Natural killer cell (primary cell): ENCODE data around the gene RHOF. TPM values are rescaled to one million over a fixed set of nuclear protein-coding genes. Genes with fewer than 3 reads are reported as not detected.

Experiments
- ATAC-seq, 3 donors: fragments of 150-1000 bp in 2 of 3; fragments of 200-7000 bp in 1 of 3; cut with Tn5 transposase; 1 replicate in 1 of 3; 2 replicates in 2 of 3; pipeline ENCODE4 v1.10.0; 2021; ENCODE audit warnings: mild to moderate bottlenecking in 2 of 3, moderate library complexity in 2 of 3
- DNase-seq, 2 donors: peaks; one replicate each; pipeline versions ENCODE4 v3.0.0 to v3.0.0-alpha.2; 2013 to 2021; ENCODE audit warnings: mixed read lengths in 1 of 2
- H3K27ac ChIP-seq: one replicate; pipeline ENCODE4 v1.5.1; 2013; ENCODE audit warnings: mild to moderate bottlenecking, low read length
- H3K27me3 ChIP-seq: one replicate; pipeline ENCODE4 v1.6.1; 2013; ENCODE audit warnings: low read length; ENCODE audit not compliant: control insufficient read depth, insufficient read depth
- H3K36me3 ChIP-seq: one replicate; pipeline ENCODE4 v1.6.1; 2013; ENCODE audit warnings: low read length; ENCODE audit not compliant: control insufficient read depth, insufficient read depth
- H3K4me1 ChIP-seq: one replicate; pipeline ENCODE4 v1.6.1; 2013; ENCODE audit warnings: low read length; ENCODE audit not compliant: control insufficient read depth, insufficient read depth
- H3K4me3 ChIP-seq: one replicate; pipeline ENCODE4 v1.5.1; 2013; ENCODE audit warnings: low read length
- H3K9me3 ChIP-seq: one replicate; pipeline ENCODE4 v1.6.1; 2013; ENCODE audit warnings: low read length; ENCODE audit not compliant: control insufficient read depth, insufficient read depth
- H3K27ac Mint-ChIP-seq, 2 donors: one replicate each; pipeline ENCODE4 v1.8.0; 2022; ENCODE audit warnings: mild to moderate bottlenecking in 2 of 2, mixed read lengths in 2 of 2, moderate library complexity in 1 of 2
- H3K27me3 Mint-ChIP-seq, 2 donors: one replicate each; pipeline ENCODE4 v1.8.0; 2022; ENCODE audit warnings: low read depth in 2 of 2, mixed read lengths in 2 of 2
- H3K36me3 Mint-ChIP-seq: one replicate; pipeline ENCODE4 v1.8.0; 2022; ENCODE audit warnings: mixed read lengths
- H3K4me1 Mint-ChIP-seq, 2 donors: one replicate each; pipeline ENCODE4 v1.8.0; 2022; ENCODE audit warnings: mixed read lengths in 2 of 2
- H3K4me3 Mint-ChIP-seq: one replicate; pipeline ENCODE4 v1.8.0; 2022; ENCODE audit warnings: mild to moderate bottlenecking, moderate library complexity, mixed read lengths
- H3K9me3 Mint-ChIP-seq, 2 donors: one replicate each; pipeline ENCODE4 v1.8.0; 2022; ENCODE audit warnings: mixed read lengths in 2 of 2
- WGBS: methylation state at CpG from one replicate; pipeline ENCODE4 v1.1.7; 2013; ENCODE audit warnings: missing lambda C conversion rate; ENCODE audit not compliant: insufficient coverage; 5-methylcytosine and 5-hydroxymethylcytosine counted together
- intact Hi-C: fragments of 100-400 bp; cut with micrococcal nuclease; formaldehyde crosslinking; loops from one replicate; pipeline ENCODE4 v1.14.2; 2022
- total RNA-seq, 4 donors: library from RNA; stranded (reverse); fragments of 120-200 nt in 1 of 4; gene quantifications; one replicate each; pipeline versions ENCODE4 v1.2.3 to v1.2.4, GENCODE V29; 2013 to 2022
- TF ChIP-seq, protein P1 (sequence below): fragments of 200-600 bp; IDR thresholded peaks from one replicate; pipeline ENCODE4 v1.8.0; 2022; ENCODE audit warnings: antibody characterized with exemption

The RHOF gene
- total RNA-seq, 3 donors from 2014 or later (not counting 1 experiment from before 2014, with no cell fraction given): 146 to 201 (median 177) TPM

DNA sequence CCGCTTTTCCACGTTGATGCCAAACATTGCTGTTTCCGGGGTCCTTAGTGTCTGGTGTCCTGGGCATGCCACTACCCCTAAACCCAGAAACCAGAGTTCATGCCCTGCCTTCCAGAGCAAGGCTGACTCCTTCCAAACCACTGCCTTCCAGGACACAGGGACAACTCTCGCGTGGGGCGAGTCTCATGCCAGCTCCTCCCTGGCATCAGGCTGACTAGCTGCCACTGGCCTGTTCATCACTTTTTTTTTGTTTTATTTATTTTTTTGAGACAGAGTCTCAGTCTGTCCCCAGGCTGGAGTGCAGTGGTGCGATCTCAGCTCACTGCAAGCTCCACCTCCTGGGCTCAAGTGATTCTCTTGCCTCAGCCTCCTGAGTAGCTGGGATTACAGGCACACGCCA lies 15.1 kb upstream of the RHOF start:
- peak overlapping the region; percentile 16 to 51 for H3K27ac Mint-ChIP-seq
- WGBS: 93% methylated on average over 8 of the region's 8 CpGs
- Histone ChIP-seq H3K9me3 (no peaks in the 10 kb centered on the region), H3K4me1 (peaks cover 68% of the 10 kb centered on the region), H3K4me3 (no peak overlapping the region), H3K27ac (no peak overlapping the region), H3K36me3 (peaks cover 61% of the 10 kb centered on the region), H3K27me3 (no peaks in the 10 kb centered on the region)
- DNase-seq: no peak
- TF ChIP-seq, protein P1, sequence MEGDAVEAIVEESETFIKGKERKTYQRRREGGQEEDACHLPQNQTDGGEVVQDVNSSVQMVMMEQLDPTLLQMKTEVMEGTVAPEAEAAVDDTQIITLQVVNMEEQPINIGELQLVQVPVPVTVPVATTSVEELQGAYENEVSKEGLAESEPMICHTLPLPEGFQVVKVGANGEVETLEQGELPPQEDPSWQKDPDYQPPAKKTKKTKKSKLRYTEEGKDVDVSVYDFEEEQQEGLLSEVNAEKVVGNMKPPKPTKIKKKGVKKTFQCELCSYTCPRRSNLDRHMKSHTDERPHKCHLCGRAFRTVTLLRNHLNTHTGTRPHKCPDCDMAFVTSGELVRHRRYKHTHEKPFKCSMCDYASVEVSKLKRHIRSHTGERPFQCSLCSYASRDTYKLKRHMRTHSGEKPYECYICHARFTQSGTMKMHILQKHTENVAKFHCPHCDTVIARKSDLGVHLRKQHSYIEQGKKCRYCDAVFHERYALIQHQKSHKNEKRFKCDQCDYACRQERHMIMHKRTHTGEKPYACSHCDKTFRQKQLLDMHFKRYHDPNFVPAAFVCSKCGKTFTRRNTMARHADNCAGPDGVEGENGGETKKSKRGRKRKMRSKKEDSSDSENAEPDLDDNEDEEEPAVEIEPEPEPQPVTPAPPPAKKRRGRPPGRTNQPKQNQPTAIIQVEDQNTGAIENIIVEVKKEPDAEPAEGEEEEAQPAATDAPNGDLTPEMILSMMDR: no peak
- H3K4me1 Mint-ChIP-seq: peaks cover 28 to 56% of the 10 kb centered on the region in 2 donors
- ATAC-seq: no peak
- H3K27me3 Mint-ChIP-seq: no peaks in the 10 kb centered on the region
- H3K36me3 Mint-ChIP-seq: no peaks in the 10 kb centered on the region
- no peaks in the 10 kb centered on the region for H3K9me3 Mint-ChIP-seq
- H3K4me3 Mint-ChIP-seq: no peak overlapping the region
- intact Hi-C loops: no loop called here

DNA sequence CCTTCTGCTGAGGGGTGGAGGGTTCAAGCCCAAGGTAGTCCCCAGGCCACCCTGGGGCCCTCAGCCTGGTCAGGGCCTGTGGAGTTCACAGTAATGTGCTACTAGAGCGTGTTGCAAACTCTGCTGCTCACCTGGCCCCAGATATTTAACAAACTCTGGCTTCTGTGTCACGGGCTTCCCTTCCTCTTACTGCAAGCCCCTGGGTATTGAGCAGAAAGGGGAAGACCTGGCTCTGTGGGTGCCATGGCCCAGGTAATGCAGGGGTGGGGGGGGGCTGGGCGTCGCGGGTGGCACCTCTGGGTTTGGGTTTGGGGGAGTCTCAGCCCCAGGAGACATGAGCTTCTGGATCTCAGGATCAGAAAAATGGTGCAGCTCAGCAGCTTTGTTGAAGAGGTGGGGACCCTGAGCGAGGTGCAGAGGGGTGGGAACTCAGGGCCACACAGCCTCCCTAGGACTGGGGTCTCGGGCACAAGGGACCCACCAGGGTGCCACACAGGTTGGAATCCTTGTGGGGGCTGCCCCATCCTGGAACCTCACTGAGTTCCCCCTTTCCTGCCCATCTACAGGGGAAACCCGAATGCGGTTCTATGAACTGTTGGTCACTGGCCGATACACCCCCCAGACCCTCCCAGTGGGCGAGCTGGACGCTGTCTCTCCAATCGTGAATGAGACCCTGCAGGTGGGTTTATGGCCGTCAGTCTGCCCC lies 14.3 kb upstream of the RHOF start:
- Histone ChIP-seq H3K36me3 (peaks cover 53% of the 10 kb centered on the region), H3K4me1 (peaks cover 61% of the 10 kb centered on the region), H3K27ac (no peak overlapping the region), H3K9me3 (no peaks in the 10 kb centered on the region), H3K4me3 (no peak overlapping the region), H3K27me3 (no peaks in the 10 kb centered on the region)
- DNase-seq (no peak), ATAC-seq (no peak)
- Mint-ChIP-seq H3K27ac (no peak overlapping the region), H3K4me3 (no peak overlapping the region), H3K9me3 (no peaks in the 10 kb centered on the region), H3K36me3 (no peaks in the 10 kb centered on the region), H3K27me3 (no peaks in the 10 kb centered on the region), H3K4me1 (peaks cover 25 to 53% of the 10 kb centered on the region in 2 donors)
- WGBS: 79% methylated on average over 14 of the region's 14 CpGs
- TF ChIP-seq, protein P1: no peak
- intact Hi-C loops: no loop called here

DNA sequence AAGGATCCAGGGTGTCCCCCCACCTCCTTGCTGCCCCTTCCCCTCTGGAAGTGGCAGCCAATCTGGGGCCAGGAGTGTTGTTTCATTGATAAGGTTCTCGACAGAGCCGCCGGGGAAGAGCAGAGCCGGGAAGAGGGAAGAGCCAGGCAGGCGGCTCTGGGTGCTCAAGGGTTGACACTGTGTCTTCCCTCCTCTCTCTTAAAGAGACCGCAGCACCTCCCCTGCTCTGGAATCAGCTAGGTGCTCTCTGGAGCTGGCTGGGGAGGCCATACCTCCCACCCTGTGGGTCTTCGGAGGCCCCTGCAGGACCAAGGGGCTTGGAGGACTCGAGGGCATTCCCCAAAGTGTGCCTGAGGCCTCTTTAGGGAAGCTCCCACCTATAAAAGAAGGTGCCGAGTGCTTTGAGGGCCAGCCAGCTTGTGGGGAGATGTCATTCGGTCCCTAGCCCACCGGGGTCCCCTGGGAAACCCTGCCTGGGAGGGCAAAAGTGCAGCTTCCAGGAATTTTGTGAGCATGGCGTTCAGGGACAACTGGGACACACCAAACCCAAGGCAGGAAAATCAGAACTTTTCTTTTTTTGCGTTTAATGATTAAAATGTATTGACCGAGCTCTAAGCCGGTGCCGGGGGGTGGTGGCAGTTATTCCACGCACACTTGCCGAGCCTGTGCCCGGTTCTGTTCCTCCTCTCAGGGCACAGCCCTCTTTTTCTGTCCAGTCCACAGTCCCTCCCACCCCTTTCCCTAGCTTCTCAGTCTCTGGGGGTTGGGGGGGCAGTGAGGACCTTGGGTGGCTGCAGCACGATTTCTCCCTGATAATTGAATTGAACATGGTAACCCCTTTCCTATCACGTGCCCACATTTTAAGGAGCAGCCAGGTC lies 13.3 kb upstream of the RHOF start:
- Mint-ChIP-seq H3K27ac (peak overlapping the region; percentile 89 to 90), H3K9me3 (no peaks in the 10 kb centered on the region), H3K36me3 (no peaks in the 10 kb centered on the region), H3K4me1 (peaks cover 29 to 55% of the 10 kb centered on the region in 2 donors), H3K4me3 (peak overlapping the region; percentile 90), H3K27me3 (no peaks in the 10 kb centered on the region)
- Histone ChIP-seq H3K9me3 (no peaks in the 10 kb centered on the region), H3K27ac (peak overlapping the region; percentile 63), H3K4me1 (peaks cover 52% of the 10 kb centered on the region), H3K27me3 (no peaks in the 10 kb centered on the region), H3K4me3 (peak overlapping the region; percentile 31), H3K36me3 (peaks cover 53% of the 10 kb centered on the region)
- intact Hi-C loops: no loop called here
- ATAC-seq (no peak), DNase-seq (no peak)
- WGBS: 66% methylated on average over 19 of the region's 21 CpGs
- TF ChIP-seq, protein P1: no peak
